Measurements from ENCODE around the gene ATP8A1. TPM values are rescaled to one million over a fixed set of nuclear protein-coding genes. Genes with fewer than 3 reads are reported as not detected.

Gene ATP8A1
- polyA plus RNA-seq, 1 donor from 2014 or later: 45.8 TPM

DNA sequence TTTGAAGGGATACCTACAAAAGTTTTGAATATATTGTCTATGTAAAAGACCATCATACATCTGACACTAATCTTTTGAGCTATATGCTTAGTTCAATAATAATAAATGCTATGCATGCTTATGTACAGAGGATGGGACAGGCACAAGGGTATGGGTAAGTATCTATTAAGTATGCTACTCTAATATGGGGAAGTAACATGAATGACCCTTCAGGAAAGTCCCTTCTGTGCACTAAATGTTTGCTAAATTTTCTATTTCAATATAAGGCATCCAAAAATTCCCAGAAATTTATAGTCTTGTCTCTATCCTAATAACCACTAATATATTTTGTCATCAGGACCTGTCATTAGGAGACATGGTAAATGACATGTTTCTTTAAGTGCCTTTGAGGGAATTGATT is 19.0 kb downstream of the ATP8A1 start:
- TF ChIP-seq POLR2AphosphoS5 (IDR thresholded peaks at IDR 0.05): no peak
- no peak for TF ChIP-seq REST (IDR thresholded peaks at IDR 0.05; ENCODE audit: borderline replicate concordance)
- no peak for TF ChIP-seq EP300 (conservative IDR thresholded peaks at IDR 0.05; ENCODE audit: poor library complexity, severe bottlenecking)
- no peak for TF ChIP-seq EZH2 (IDR thresholded peaks at IDR 0.05; ENCODE audit: borderline replicate concordance, insufficient read depth, low read length, poor library complexity, severe bottlenecking)
- Histone ChIP-seq H3K27me3 (ENCODE audit: insufficient read depth, low read depth, low read length) (no peaks in the 10 kb centered on the region), H3K27ac (ENCODE audit: low read length) (no peak overlapping the region)

DNA sequence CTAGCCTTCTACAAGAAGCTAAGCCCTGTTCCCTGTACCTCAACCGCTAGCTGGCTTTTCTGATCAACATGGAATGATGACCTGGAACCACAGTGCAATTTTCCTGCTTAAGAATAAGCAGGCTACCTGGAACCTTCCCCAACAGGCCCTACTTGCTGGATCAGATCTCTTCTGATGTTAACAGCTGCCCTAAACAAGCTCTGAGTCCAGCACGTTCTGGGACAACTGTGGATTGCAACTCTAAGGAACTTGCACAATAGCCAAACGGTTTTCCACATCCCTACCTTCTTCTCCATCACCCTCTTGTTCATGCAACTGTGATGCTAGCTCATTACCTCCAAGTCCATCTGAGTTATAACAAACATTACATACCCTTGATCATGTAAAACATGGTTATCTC is 19.8 kb downstream of the ATP8A1 start:
- no peaks in the 10 kb centered on the region for H3K27me3 ChIP-seq (ENCODE audit: insufficient read depth, low read depth, low read length)
- no peaks in the 10 kb centered on the region for H3F3A ChIP-seq (ENCODE audit: insufficient read depth, low read length, poor library complexity, severe bottlenecking)
- H3K9me3 ChIP-seq (ENCODE audit: low read length): no peaks in the 10 kb centered on the region
- H3K36me3 ChIP-seq (ENCODE audit: insufficient read depth, low read length): no peaks in the 10 kb centered on the region
- H4K20me1 ChIP-seq (ENCODE audit: insufficient read depth): no peaks in the 10 kb centered on the region
- no peak overlapping the region for H3K4me2 ChIP-seq (ENCODE audit: low read length)
- H3K27ac ChIP-seq (ENCODE audit: low read length): no peak overlapping the region
- H3K9ac ChIP-seq (ENCODE audit: low read length): no peak overlapping the region
- no peak overlapping the region for H3K4me3 ChIP-seq (ENCODE audit: low read length)
- no peaks in the 10 kb centered on the region for H3K9me2 ChIP-seq (ENCODE audit: insufficient read depth, low read length)
- TF ChIP-seq REST (IDR thresholded peaks at IDR 0.05; ENCODE audit: borderline replicate concordance) (no peak), RAD21 (conservative IDR thresholded peaks at IDR 0.05) (no peak), EP300 (conservative IDR thresholded peaks at IDR 0.05; ENCODE audit: poor library complexity, severe bottlenecking) (no peak), POLR2AphosphoS5 (IDR thresholded peaks at IDR 0.05) (no peak), TAF1 (IDR thresholded peaks at IDR 0.05; ENCODE audit: low read depth) (no peak), SMC3 (conservative IDR thresholded peaks at IDR 0.05; ENCODE audit: poor library complexity) (no peak), EZH2 (IDR thresholded peaks at IDR 0.05; ENCODE audit: borderline replicate concordance, insufficient read depth, low read length, poor library complexity, severe bottlenecking) (no peak), MXI1 (conservative IDR thresholded peaks at IDR 0.05; ENCODE audit: poor library complexity, severe bottlenecking) (no peak)
- TF ChIP-seq, protein P1, sequence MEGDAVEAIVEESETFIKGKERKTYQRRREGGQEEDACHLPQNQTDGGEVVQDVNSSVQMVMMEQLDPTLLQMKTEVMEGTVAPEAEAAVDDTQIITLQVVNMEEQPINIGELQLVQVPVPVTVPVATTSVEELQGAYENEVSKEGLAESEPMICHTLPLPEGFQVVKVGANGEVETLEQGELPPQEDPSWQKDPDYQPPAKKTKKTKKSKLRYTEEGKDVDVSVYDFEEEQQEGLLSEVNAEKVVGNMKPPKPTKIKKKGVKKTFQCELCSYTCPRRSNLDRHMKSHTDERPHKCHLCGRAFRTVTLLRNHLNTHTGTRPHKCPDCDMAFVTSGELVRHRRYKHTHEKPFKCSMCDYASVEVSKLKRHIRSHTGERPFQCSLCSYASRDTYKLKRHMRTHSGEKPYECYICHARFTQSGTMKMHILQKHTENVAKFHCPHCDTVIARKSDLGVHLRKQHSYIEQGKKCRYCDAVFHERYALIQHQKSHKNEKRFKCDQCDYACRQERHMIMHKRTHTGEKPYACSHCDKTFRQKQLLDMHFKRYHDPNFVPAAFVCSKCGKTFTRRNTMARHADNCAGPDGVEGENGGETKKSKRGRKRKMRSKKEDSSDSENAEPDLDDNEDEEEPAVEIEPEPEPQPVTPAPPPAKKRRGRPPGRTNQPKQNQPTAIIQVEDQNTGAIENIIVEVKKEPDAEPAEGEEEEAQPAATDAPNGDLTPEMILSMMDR (IDR thresholded peaks at IDR 0.05; ENCODE audit: poor library complexity, severe bottlenecking): no peak
- H2AFZ ChIP-seq (ENCODE audit: low read depth, low read length): no peak overlapping the region
- H3K79me2 ChIP-seq (replicated peaks; ENCODE audit: insufficient read depth, low read length): no peaks in the 10 kb centered on the region

More for the DNA sequence above, 19.0 kb downstream of the ATP8A1 start:
- Histone ChIP-seq H3K36me3 (ENCODE audit: insufficient read depth, low read length) (no peaks in the 10 kb centered on the region), H3K4me3 (ENCODE audit: low read length) (no peak overlapping the region), H3K4me2 (ENCODE audit: low read length) (no peak overlapping the region), H3K9ac (ENCODE audit: low read length) (no peak overlapping the region), H4K20me1 (ENCODE audit: insufficient read depth) (no peaks in the 10 kb centered on the region), H2AFZ (ENCODE audit: low read depth, low read length) (no peak overlapping the region), H3F3A (ENCODE audit: insufficient read depth, low read length, poor library complexity, severe bottlenecking) (no peaks in the 10 kb centered on the region), H3K79me2 (replicated peaks; ENCODE audit: insufficient read depth, low read length) (no peaks in the 10 kb centered on the region), H3K9me3 (ENCODE audit: low read length) (no peaks in the 10 kb centered on the region), H3K9me2 (ENCODE audit: insufficient read depth, low read length) (no peaks in the 10 kb centered on the region)
